SK-N-SH (cell line): Measurements from ENCODE around the gene MT1H. TPM values are rescaled to one million over a fixed set of nuclear protein-coding genes. Genes with fewer than 3 reads are reported as not detected.

Source experiments
- CTCF ChIA-PET: fragments of 300-600, 350-600 bp; formaldehyde crosslinking; extraction: SDS; loops from one replicate; lab custom pipeline; 2021; lab: Yijun Ruan, JAX
- POLR2A ChIA-PET: fragments of 350-600 bp; sonication (Branson Sonifier 250); formaldehyde crosslinking; extraction: SDS; loops from one replicate; lab custom pipeline; 2020; ENCODE audit warnings: antibody characterized with exemption, inconsistent platforms; lab: Yijun Ruan, JAX
- DNase-seq: peaks from one replicate; pipeline ENCODE4 v3.0.0; 2012
- H2AFZ ChIP-seq: fragments of 200-600 bp; sonication (generic); 2 replicates; pipeline ENCODE4 v1.8.1; 2016; ENCODE audit warnings: antibody characterized with exemption, mild to moderate bottlenecking, low read depth
- H3F3A ChIP-seq: fragments of 200-600 bp; sonication (generic); replicated peaks from 2 replicates; pipeline ENCODE3; 2016; ENCODE audit warnings: antibody characterized with exemption, mild to moderate bottlenecking; ENCODE audit not compliant: insufficient read depth
- H3K27ac ChIP-seq, 2 experiments: fragments of 200-500 bp in 1 of 2; fragments of 200-600 bp in 1 of 2; sonication (Bioruptor generic) in 1 of 2; sonication (generic), shearing (Covaris generic) in 1 of 2; 2 replicates each; pipeline versions ENCODE4 v1.5.1 to v1.6.1; 2014 to 2016; ENCODE audit warnings: low read depth in 2 of 2, inconsistent platforms in 1 of 2, low read length in 1 of 2, mild to moderate bottlenecking in 1 of 2, mixed read lengths in 1 of 2
- H3K27me3 ChIP-seq: fragments of 200-600 bp; sonication (generic), shearing (Covaris generic); 2 replicates; pipeline ENCODE4 v1.6.1; 2016; ENCODE audit warnings: mixed run types; ENCODE audit not compliant: insufficient read depth
- H3K36me3 ChIP-seq, 2 experiments: fragments of 200-500 bp in 1 of 2; fragments of 200-600 bp in 1 of 2; sonication (Bioruptor generic) in 1 of 2; sonication (generic) in 1 of 2; replicated peaks in 1 of 2; 2 replicates each; pipeline versions ENCODE3 to v1.5.1; 2014 to 2016; ENCODE audit warnings: low read length in 1 of 2, mild to moderate bottlenecking in 1 of 2; ENCODE audit not compliant: insufficient read depth in 2 of 2, control insufficient read depth in 1 of 2
- H3K4me1 ChIP-seq, 2 experiments: fragments of 200-500 bp in 1 of 2; fragments of 200-600 bp in 1 of 2; sonication (Bioruptor generic) in 1 of 2; sonication (generic), shearing (Covaris generic) in 1 of 2; 2 replicates each; pipeline versions ENCODE4 v1.5.1 to v1.6.1; 2014 to 2016; ENCODE audit warnings: low read depth in 1 of 2, low read length in 1 of 2, mixed run types in 1 of 2; ENCODE audit not compliant: insufficient read depth in 2 of 2, control insufficient read depth in 1 of 2
- H3K4me2 ChIP-seq: fragments of 200-600 bp; sonication (generic), shearing (Covaris generic); 2 replicates; pipeline ENCODE4 v1.6.1; 2017; ENCODE audit warnings: mixed run types
- H3K4me3 ChIP-seq, 2 experiments: fragments of 200-500 bp in 1 of 2; fragments of 200-600 bp in 1 of 2; sonication (Bioruptor generic) in 1 of 2; sonication (generic), shearing (Covaris generic) in 1 of 2; 2 replicates each; pipeline versions ENCODE4 v1.5.1 to v1.8.1; 2014 to 2016; ENCODE audit warnings: low read depth in 2 of 2, inconsistent platforms in 1 of 2, low read length in 1 of 2, mild to moderate bottlenecking in 1 of 2, mixed read lengths in 1 of 2, moderate library complexity in 1 of 2
- H3K79me2 ChIP-seq: fragments of 200-600 bp; sonication (generic); 2 replicates; pipeline ENCODE4 v1.8.1; 2017; ENCODE audit warnings: mild to moderate bottlenecking; ENCODE audit not compliant: insufficient read depth
- H3K9ac ChIP-seq: fragments of 200-600 bp; sonication (generic); 2 replicates; pipeline ENCODE4 v1.6.1; 2017; ENCODE audit warnings: mixed run types
- H3K9me2 ChIP-seq: fragments of 200-600 bp; sonication (generic); 2 replicates; pipeline ENCODE4 v1.6.1; 2017; ENCODE audit warnings: mixed run types
- H3K9me3 ChIP-seq: fragments of 200-600 bp; sonication (generic); 2 replicates; pipeline ENCODE4 v1.6.1; 2017; ENCODE audit warnings: mixed run types, mild to moderate bottlenecking, moderate library complexity
- H4K20me1 ChIP-seq: fragments of 200-600 bp; sonication (generic); 2 replicates; pipeline ENCODE4 v1.6.1; 2017; ENCODE audit warnings: mild to moderate bottlenecking, mixed run types; ENCODE audit not compliant: insufficient read depth
- CHD2 ChIP-seq: fragments of 150-350 bp; IDR thresholded peaks from 2 replicates; pipeline ENCODE4 v1.6.1; 2018; ENCODE audit warnings: low read length; ENCODE audit not compliant: partially characterized antibody
- ELF1 ChIP-seq: IDR thresholded peaks from 2 replicates; pipeline ENCODE4 v1.4.0; 2012
- EZH2phosphoT487 ChIP-seq: fragments of 200-600 bp; sonication (generic); IDR thresholded peaks from 2 replicates; pipeline ENCODE4 v1.6.1; 2017; ENCODE audit warnings: low read depth, mixed run types, mild to moderate bottlenecking, antibody characterized with exemption, moderate library complexity, borderline replicate concordance
- FOXJ3 ChIP-seq: sonication (generic); formaldehyde crosslinking; IDR thresholded peaks from 2 replicates; pipeline ENCODE4 v1.5.1; 2020; ENCODE audit warnings: mild to moderate bottlenecking, missing genetic modification reagents
- FOXM1 ChIP-seq: IDR thresholded peaks from 2 replicates; pipeline ENCODE4 v1.4.0; 2012; ENCODE audit warnings: low read depth, mild to moderate bottlenecking
- GABPA ChIP-seq: IDR thresholded peaks from 2 replicates; pipeline ENCODE4 v1.4.0; 2012; ENCODE audit warnings: low read depth, mild to moderate bottlenecking
- GATA2 ChIP-seq: sonication (generic); formaldehyde crosslinking; IDR thresholded peaks from 2 replicates; pipeline ENCODE4 v1.5.0; 2020; ENCODE audit warnings: mild to moderate bottlenecking, missing genetic modification reagents
- MAX ChIP-seq: IDR thresholded peaks from 2 replicates; pipeline ENCODE4 v1.4.0; 2012; ENCODE audit warnings: low read depth
- MEF2A ChIP-seq: IDR thresholded peaks from 2 replicates; pipeline ENCODE4 v1.4.0; 2012; ENCODE audit warnings: low read depth, borderline replicate concordance
- NFIC ChIP-seq: IDR thresholded peaks from 2 replicates; pipeline ENCODE4 v1.4.0; 2012; ENCODE audit warnings: borderline replicate concordance
- NRF1 ChIP-seq: IDR thresholded peaks from 2 replicates; pipeline ENCODE4 v1.6.1; 2012; ENCODE audit warnings: low read depth, mild to moderate bottlenecking, low read length
- PBX3 ChIP-seq: IDR thresholded peaks from 2 replicates; pipeline ENCODE4; 2012
- RAD21 ChIP-seq: IDR thresholded peaks from 2 replicates; pipeline ENCODE4 v1.6.1; 2012; ENCODE audit warnings: mild to moderate bottlenecking, low read length
- RFX5 ChIP-seq: IDR thresholded peaks from 2 replicates; pipeline ENCODE4 v1.6.1; 2012; ENCODE audit warnings: mild to moderate bottlenecking, improper control_type of control experiment, low read length
- SIN3A ChIP-seq: IDR thresholded peaks from 2 replicates; pipeline ENCODE4 v1.6.1; 2012; ENCODE audit warnings: low read depth, mild to moderate bottlenecking, low read length, moderate library complexity, borderline replicate concordance
- TCF12 ChIP-seq: IDR thresholded peaks from 2 replicates; pipeline ENCODE4 v1.4.0; 2012
- TEAD4 ChIP-seq: IDR thresholded peaks from 2 replicates; pipeline ENCODE4 v1.4.0; 2012; ENCODE audit warnings: mild to moderate bottlenecking, borderline replicate concordance; ENCODE audit not compliant: insufficient read depth
- ZBTB33 ChIP-seq: IDR thresholded peaks from 2 replicates; pipeline ENCODE4 v1.4.0; 2012; ENCODE audit warnings: low read depth, borderline replicate concordance
- WGBS: methylation state at CpG from one replicate; pipeline ENCODE4 v1.1.6; 2017; ENCODE audit warnings: low lambda C conversion rate; 5-methylcytosine and 5-hydroxymethylcytosine counted together
- polyA plus RNA-seq, 3 experiments: library from polyadenylated mRNA; depleted of rRNA; stranded (reverse); fragments of >200 nt; gene quantifications; 2 replicates each; pipeline ENCODE4 v1.2.3, GENCODE V29; 2012

The MT1H gene
- polyA plus RNA-seq, 1 of the 3 experiments (the other 2 are of a cell fraction) = not detected

GRCh38 chr16:56641166-56641565, 28.4 kb upstream of the MT1H start:
- H3K9me2 ChIP-seq = no peaks in the 10 kb centered on the region
- TF ChIP-seq RAD21 = no peak
- no peak for TF ChIP-seq ELF1
- TF ChIP-seq NFIC = no peak
- no peak for TF ChIP-seq TCF12
- no peak for TF ChIP-seq ZBTB33
- no peak for TF ChIP-seq MEF2A
- no peak for TF ChIP-seq FOXM1
- no peak for TF ChIP-seq NRF1
- TF ChIP-seq, all 33 proteins: peak for 0
- Histone ChIP-seq H3K36me3 (no peaks in the 10 kb centered on the region), H3K27ac (no peak overlapping the region), H3K4me2 (no peak overlapping the region), H3K4me3 (no peak overlapping the region), H3K9ac (no peak overlapping the region), H3K4me1 (peaks cover 0 to 2% of the 10 kb centered on the region in 2 experiments; a peak in 1 of 4 replicates), H3F3A (no peaks in the 10 kb centered on the region), H2AFZ (no peak overlapping the region), H4K20me1 (no peaks in the 10 kb centered on the region), H3K9me3 (no peaks in the 10 kb centered on the region), H3K27me3 (peaks cover 24% of the 10 kb centered on the region; the same call in 1 of the 2 replicates), H3K79me2 (no peaks in the 10 kb centered on the region)
- ChIA-PET POLR2A (no interaction called here), CTCF (interaction anchor here (0.8 to 1.4 kb wide), 2 partner anchors 18 to 40 kb away, joined by 3 read pairs; no protein-coding TSS in a partner anchor)
- DNase-seq = no peak
- whole genome bisulfite sequencing = 100% methylated on average over 2 of the region's 2 CpGs

- 0 out of 2 replicates have a peak, but pooled peaks cover 19% of the 10 kb centered on the region for H3K27me3 ChIP-seq
- WGBS = 48% methylated on average over 23 of the region's 42 CpGs
- TF ChIP-seq CHD2 = no peak
- TF ChIP-seq FOXJ3 = no peak
- TF ChIP-seq SIN3A = no peak
- no peak for TF ChIP-seq MAX
- TF ChIP-seq PBX3 = no peak
- no peak for TF ChIP-seq GATA2 (CRISPR knock-in tag)
- no peak for TF ChIP-seq RFX5
- no peak for TF ChIP-seq EZH2phosphoT487
- TF ChIP-seq ZBTB33 = no peak
- TF ChIP-seq ELF1 = no peak
- no peak for TF ChIP-seq FOXM1
- TF ChIP-seq TEAD4 = no peak
- no peak for TF ChIP-seq GABPA
- no peak for TF ChIP-seq TCF12
These were observed 26.4 kb upstream of the MT1H start for GRCh38 chr16:56643080-56643778.

More at GRCh38 chr16:56643080-56643778, 26.4 kb upstream of the MT1H start:
- Histone ChIP-seq H3K36me3 (no peaks in the 10 kb centered on the region), H3K4me1 (no peaks in the 10 kb centered on the region; a peak in 1 of 4 replicates), H3F3A (no peaks in the 10 kb centered on the region), H3K27ac (no peak overlapping the region), H3K4me2 (no peak overlapping the region), H3K9me3 (no peaks in the 10 kb centered on the region), H3K9ac (no peak overlapping the region), H2AFZ (no peak overlapping the region), H3K79me2 (no peaks in the 10 kb centered on the region), H3K4me3 (no peak overlapping the region), H3K9me2 (no peaks in the 10 kb centered on the region), H4K20me1 (no peaks in the 10 kb centered on the region)
- DNase-seq = no peak
- CTCF ChIA-PET = interaction anchor here (0.9 to 1.2 kb wide), 2 partner anchors 10 to 41 kb away, joined by 3 read pairs; no protein-coding TSS in a partner anchor
- POLR2A ChIA-PET = no interaction called here
